ENCODE measurements around the gene WDR18. TPM values are rescaled to one million over a fixed set of nuclear protein-coding genes. Genes with fewer than 3 reads are reported as not detected.

The WDR18 gene
- total RNA-seq, 1 experiment from 2014 or later: 94.7 TPM

- no peak overlapping the region for H3T11ph ChIP-seq (ENCODE audit: low read length)
- no peak for TF ChIP-seq CTCF (conservative IDR thresholded peaks at IDR 0.05)
- Mint-ChIP-seq H3K4me1 (peaks cover 4 to 44% of the 10 kb centered on the region in 2 experiments), H3K27me3 (ENCODE audit: low read depth) (no peaks in the 10 kb centered on the region), H3K27ac (peak overlapping the region in 1 of 3 experiments; percentile 35; a peak in 2 of 7 replicates), H3K4me3 (no peak overlapping the region), H3K36me3 (ENCODE audit: insufficient read depth in 1 of 3, low read depth in 3 of 3) (peaks cover 19 to 45% (median 32%) of the 10 kb centered on the region in 3 experiments), H3K9me3 (peaks cover 2 to 4% of the 10 kb centered on the region in 2 experiments; a peak in 3 of 5 replicates)
- no peak overlapping the region for H2AK5ac ChIP-seq (ENCODE audit: insufficient read length, low read length)
- no peak overlapping the region for H4K5ac ChIP-seq (ENCODE audit: insufficient read length, low read depth, low read length)
- no peaks in the 10 kb centered on the region for H4K20me1 ChIP-seq (ENCODE audit: control insufficient read depth, insufficient read depth, insufficient read length)
- H4K8ac ChIP-seq (replicated peaks; ENCODE audit: insufficient read length, low read depth, low read length): no peak overlapping the region
- H3K23me2 ChIP-seq (ENCODE audit: insufficient read length, low read depth, low read length, poor library complexity, severe bottlenecking): no peaks in the 10 kb centered on the region
- no peak for DNase-seq
- no peak overlapping the region for H2BK15ac ChIP-seq (ENCODE audit: low read depth, low read length)
- H3K27me3 ChIP-seq (ENCODE audit: insufficient read depth, low read length): no peaks in the 10 kb centered on the region
- H4K91ac ChIP-seq (ENCODE audit: insufficient read length, low read depth, low read length): no peak overlapping the region
- no peak overlapping the region for H2BK5ac ChIP-seq (ENCODE audit: insufficient read length, low read length)
- H3K9me3 ChIP-seq (ENCODE audit: control insufficient read depth, low read depth, low read length): no peaks in the 10 kb centered on the region
- no peak overlapping the region for H3K27ac ChIP-seq (ENCODE audit: insufficient read length, low read depth, low read length)
- no peak overlapping the region for H2BK20ac ChIP-seq (ENCODE audit: low read depth, low read length, poor library complexity, severe bottlenecking)
- H3K18ac ChIP-seq (ENCODE audit: insufficient read length, low read depth, low read length): no peak overlapping the region
- WGBS (ENCODE audit: extremely low coverage, insufficient read length, low lambda C conversion rate): no CpG with 5 or more reads among the region's 8 CpGs
- H3K79me2 ChIP-seq (ENCODE audit: insufficient read depth, low read length): no peaks in the 10 kb centered on the region
- no peaks in the 10 kb centered on the region for H3K4me1 ChIP-seq (ENCODE audit: insufficient read depth, low read length)
- H3K56ac ChIP-seq (ENCODE audit: insufficient read length, low read depth, low read length): no peak overlapping the region
- H3K9ac ChIP-seq (ENCODE audit: extremely low read depth, insufficient read length, low read length): no peak overlapping the region
- H3K79me1 ChIP-seq (ENCODE audit: insufficient read depth, low read depth, low read length, poor library complexity, severe bottlenecking): no peaks in the 10 kb centered on the region
- no peak overlapping the region for H3K23ac ChIP-seq (ENCODE audit: insufficient read length, low read depth, low read length)
- no peak overlapping the region for H2BK12ac ChIP-seq (ENCODE audit: insufficient read length, low read depth, low read length)
- no peak overlapping the region for H3K14ac ChIP-seq (ENCODE audit: insufficient read depth, low read length)
- H3K4ac ChIP-seq (ENCODE audit: low read depth, low read length): no peak overlapping the region
- H3K4me2 ChIP-seq (ENCODE audit: insufficient read depth, insufficient read length, low read length): no peak overlapping the region
- no peak overlapping the region for H2AFZ ChIP-seq (ENCODE audit: low read length)
- no peak overlapping the region for H2BK120ac ChIP-seq (ENCODE audit: low read depth, low read length, poor library complexity, severe bottlenecking)
These were observed 23.6 kb upstream of the WDR18 start for GRCh38 chr19:960601-960938.

Measured in H9 (cell line).